Nephron (organoid): Measurements from ENCODE around the gene NFKB1.

ENCODE experiments used
- H3K27ac Mint-ChIP-seq, 3 experiments: 2 replicates each; pipeline ENCODE4 v1.8.0; 2020; ENCODE audit warnings: mixed read lengths in 3 of 3, mild to moderate bottlenecking in 2 of 3, moderate library complexity in 1 of 3
- H3K27me3 Mint-ChIP-seq: 2 replicates; pipeline ENCODE4 v1.8.0; 2021; ENCODE audit warnings: low read depth, mild to moderate bottlenecking, moderate library complexity, mixed read lengths
- H3K36me3 Mint-ChIP-seq: 2 replicates; pipeline ENCODE4 v1.8.0; 2020; ENCODE audit warnings: low read depth, mixed read lengths
- H3K4me1 Mint-ChIP-seq: 2 replicates; pipeline ENCODE4 v1.8.0; 2020; ENCODE audit warnings: mixed read lengths
- H3K4me3 Mint-ChIP-seq, 3 experiments: 2 replicates each; pipeline ENCODE4 v1.8.0; 2020; ENCODE audit warnings: mild to moderate bottlenecking in 3 of 3, mixed read lengths in 3 of 3, moderate library complexity in 2 of 3
- H3K9me3 Mint-ChIP-seq: 2 replicates; pipeline ENCODE4 v1.8.0; 2020; ENCODE audit warnings: mixed read lengths
- TF ChIP-seq, protein P1 (sequence below), 3 experiments: fragments of 200-600 bp; sonication (generic); IDR thresholded peaks; one replicate each; pipeline ENCODE4 v1.5.0; 2021; ENCODE audit warnings: antibody characterized with exemption in 3 of 3; ENCODE audit not compliant: unreplicated experiment in 3 of 3

NFKB1 gene

DNA sequence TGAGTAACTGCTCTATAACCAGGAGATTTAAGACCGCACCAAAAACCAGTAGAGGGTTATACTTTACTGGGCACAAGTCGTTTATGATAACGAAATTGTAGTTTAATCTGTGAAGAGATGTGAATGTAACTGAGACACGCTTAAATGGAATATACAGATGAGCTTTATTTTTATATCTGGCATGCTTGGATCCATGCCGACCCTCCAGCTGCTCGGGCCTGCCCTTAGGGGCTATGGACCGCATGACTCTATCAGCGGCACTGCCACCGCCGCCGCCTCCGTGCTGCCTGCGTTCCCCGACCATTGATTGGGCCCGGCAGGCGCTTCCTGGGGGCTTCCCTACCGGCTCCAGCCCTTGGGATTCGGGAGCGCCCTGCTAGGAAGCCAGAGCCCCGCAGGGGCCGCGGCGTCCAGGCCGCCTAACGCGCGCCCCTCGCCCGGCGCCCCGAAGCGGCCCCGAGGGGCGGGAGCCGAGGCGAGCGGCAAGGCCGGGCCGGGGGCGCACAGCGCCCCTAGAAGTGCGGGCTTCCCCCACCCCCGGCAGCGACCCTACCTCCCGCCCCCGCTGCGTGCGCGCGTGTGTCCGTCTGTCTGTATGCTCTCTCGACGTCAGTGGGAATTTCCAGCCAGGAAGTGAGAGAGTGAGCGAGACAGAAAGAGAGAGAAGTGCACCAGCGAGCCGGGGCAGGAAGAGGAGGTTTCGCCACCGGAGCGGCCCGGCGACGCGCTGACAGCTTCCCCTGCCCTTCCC, at the start of gene NFKB1:
Gene NFKB1 (plus strand): TSS at position 664 of the 751 bp plus-strand sequence. CDS start 24,160 bp downstream, outside the sequence.
- no peaks in the 10 kb centered on the region for H3K36me3 Mint-ChIP-seq
- H3K27me3 Mint-ChIP-seq: no peaks in the 10 kb centered on the region
- TF ChIP-seq, protein P1, sequence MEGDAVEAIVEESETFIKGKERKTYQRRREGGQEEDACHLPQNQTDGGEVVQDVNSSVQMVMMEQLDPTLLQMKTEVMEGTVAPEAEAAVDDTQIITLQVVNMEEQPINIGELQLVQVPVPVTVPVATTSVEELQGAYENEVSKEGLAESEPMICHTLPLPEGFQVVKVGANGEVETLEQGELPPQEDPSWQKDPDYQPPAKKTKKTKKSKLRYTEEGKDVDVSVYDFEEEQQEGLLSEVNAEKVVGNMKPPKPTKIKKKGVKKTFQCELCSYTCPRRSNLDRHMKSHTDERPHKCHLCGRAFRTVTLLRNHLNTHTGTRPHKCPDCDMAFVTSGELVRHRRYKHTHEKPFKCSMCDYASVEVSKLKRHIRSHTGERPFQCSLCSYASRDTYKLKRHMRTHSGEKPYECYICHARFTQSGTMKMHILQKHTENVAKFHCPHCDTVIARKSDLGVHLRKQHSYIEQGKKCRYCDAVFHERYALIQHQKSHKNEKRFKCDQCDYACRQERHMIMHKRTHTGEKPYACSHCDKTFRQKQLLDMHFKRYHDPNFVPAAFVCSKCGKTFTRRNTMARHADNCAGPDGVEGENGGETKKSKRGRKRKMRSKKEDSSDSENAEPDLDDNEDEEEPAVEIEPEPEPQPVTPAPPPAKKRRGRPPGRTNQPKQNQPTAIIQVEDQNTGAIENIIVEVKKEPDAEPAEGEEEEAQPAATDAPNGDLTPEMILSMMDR (IDR thresholded peaks at IDR 0.05; ENCODE audit: unreplicated experiment in 3 of 3): no peak
- H3K9me3 Mint-ChIP-seq: no peaks in the 10 kb centered on the region
- H3K27ac Mint-ChIP-seq: peak within 1 kb of the TSS; percentile 92 to 99 (median 98)
- peak within 1 kb of the TSS; percentile 93 to 98 (median 93) for H3K4me3 Mint-ChIP-seq
- peaks cover 26% of the 10 kb centered on the region for H3K4me1 Mint-ChIP-seq

DNA sequence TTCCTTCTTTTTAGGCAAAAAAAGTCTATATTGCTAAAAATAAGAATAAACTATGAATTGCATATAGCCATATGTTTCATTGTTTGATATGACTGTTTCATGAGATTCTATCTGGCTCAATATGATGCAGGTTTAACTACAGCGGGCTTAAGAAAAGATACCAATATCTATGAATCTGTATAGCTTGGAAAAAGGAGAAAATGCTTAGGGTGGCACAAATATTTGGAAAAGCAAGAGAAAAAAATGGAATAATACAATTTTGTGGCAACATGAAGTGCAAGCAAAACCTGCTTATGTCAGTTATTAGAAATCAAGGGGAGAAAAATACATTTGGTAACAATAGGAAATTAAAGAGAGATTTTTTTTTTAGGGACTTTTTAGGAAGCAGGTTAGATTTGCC, 48.3 kb upstream of the NFKB1 start:
- no peaks in the 10 kb centered on the region for H3K9me3 Mint-ChIP-seq
- H3K36me3 Mint-ChIP-seq: no peaks in the 10 kb centered on the region
- no peak overlapping the region for H3K27ac Mint-ChIP-seq
- no peak overlapping the region for H3K4me3 Mint-ChIP-seq
- peaks cover 3% of the 10 kb centered on the region for H3K27me3 Mint-ChIP-seq
- TF ChIP-seq, protein P1 (IDR thresholded peaks at IDR 0.05; ENCODE audit: unreplicated experiment in 3 of 3): no peak
- no peaks in the 10 kb centered on the region for H3K4me1 Mint-ChIP-seq

DNA sequence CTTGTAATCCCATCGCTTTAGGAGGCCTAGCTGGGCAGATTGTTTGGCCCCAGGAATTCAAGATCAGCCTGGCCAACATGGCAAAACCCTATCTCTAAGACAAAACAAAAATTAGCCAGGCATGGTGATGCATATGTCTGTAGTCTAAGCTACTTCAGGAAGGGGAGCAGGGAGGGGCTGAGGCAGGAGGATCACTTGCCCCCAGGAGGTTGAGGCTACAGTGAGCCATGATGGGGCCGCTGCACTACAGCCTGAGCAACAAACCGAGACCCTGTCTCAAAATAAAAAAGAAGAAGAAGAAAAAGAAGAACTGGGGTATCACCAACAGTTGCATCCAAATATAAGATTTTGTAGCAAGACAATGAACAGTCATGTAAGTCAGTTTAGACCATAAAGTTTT, 47.3 kb upstream of the NFKB1 start:
- H3K27ac Mint-ChIP-seq: no peak overlapping the region

DNA sequence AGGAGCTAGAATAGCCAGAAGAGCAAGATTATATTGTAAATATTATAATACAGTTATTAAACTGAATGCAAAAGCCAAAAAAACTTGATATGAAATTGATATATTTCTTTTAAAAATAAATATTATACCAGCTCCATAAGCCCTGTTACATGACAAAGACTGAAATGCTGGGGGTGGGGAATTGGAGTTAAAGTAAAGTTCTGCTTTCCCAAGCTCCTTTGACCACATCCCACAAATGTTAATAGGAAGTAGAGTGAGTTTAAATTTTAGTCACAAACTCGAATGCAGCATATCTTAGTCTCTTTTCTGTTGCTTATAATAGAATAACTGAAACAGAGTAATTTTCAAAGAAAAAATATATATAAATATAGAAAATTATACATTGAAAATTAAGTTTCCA, 46.9 kb upstream of the NFKB1 start:
- H3K4me1 Mint-ChIP-seq: no peaks in the 10 kb centered on the region
- H3K27ac Mint-ChIP-seq: no peak overlapping the region
- peaks cover 3% of the 10 kb centered on the region for H3K27me3 Mint-ChIP-seq
- H3K4me3 Mint-ChIP-seq: no peak overlapping the region
- TF ChIP-seq, protein P1 (IDR thresholded peaks at IDR 0.05; ENCODE audit: unreplicated experiment in 3 of 3): no peak
- H3K36me3 Mint-ChIP-seq: no peaks in the 10 kb centered on the region
- H3K9me3 Mint-ChIP-seq: peaks cover 3% of the 10 kb centered on the region

More for the DNA sequence above, 47.3 kb upstream of the NFKB1 start:
- peaks cover 3% of the 10 kb centered on the region for H3K27me3 Mint-ChIP-seq
- peaks cover 3% of the 10 kb centered on the region for H3K9me3 Mint-ChIP-seq
- no peaks in the 10 kb centered on the region for H3K36me3 Mint-ChIP-seq
- TF ChIP-seq, protein P1 (IDR thresholded peaks at IDR 0.05; ENCODE audit: unreplicated experiment in 3 of 3): no peak
- no peaks in the 10 kb centered on the region for H3K4me1 Mint-ChIP-seq
- H3K4me3 Mint-ChIP-seq: no peak overlapping the region

DNA sequence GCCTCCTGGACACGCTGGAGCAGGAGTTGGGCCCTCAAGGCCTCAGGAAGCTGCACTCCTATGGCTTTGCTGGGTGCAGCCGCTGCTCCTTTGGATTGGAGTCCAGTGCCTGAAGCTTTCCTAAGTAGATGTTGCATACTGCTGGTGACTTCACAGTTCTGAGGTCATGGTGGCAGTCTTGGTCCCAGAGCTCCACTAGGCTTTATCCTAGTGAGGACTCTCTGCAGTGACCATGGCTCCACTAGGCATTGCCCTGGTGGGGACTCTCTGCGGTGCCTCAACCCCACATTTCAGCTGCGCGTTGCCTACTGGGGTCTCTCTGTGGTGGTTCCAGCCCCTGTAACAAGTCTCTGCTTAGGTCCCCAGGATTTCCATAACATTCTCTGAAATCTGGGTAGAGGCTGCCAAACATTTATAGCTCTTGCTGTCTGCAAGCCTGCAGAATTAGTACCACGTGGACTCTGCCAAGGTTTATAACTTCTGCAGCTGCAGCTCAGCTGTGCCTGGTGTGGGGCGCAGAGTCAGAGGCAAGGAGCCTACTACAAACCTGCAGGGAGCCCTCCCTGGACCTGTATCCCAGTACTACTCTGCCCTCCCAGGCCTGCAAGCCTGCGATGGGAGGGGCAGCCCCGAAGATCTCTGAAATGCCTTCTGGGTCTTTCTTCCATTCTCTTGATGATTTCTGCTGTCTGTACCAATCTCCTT, 46.0 kb upstream of the NFKB1 start:
- H3K27me3 Mint-ChIP-seq: peaks cover 3% of the 10 kb centered on the region
- H3K27ac Mint-ChIP-seq: no peak overlapping the region
- no peaks in the 10 kb centered on the region for H3K36me3 Mint-ChIP-seq
- TF ChIP-seq, protein P1 (IDR thresholded peaks at IDR 0.05; ENCODE audit: unreplicated experiment in 3 of 3): no peak
- no peak overlapping the region for H3K4me3 Mint-ChIP-seq
- no peaks in the 10 kb centered on the region for H3K4me1 Mint-ChIP-seq
- peaks cover 8% of the 10 kb centered on the region for H3K9me3 Mint-ChIP-seq
